HEK293 (cell line): ENCODE data around the gene CLMN.

Source experiments
- CTCF ChIA-PET: fragments of 350-600 bp; formaldehyde crosslinking; extraction: SDS; loops from one replicate; lab custom pipeline; 2021; ENCODE audit warnings: antibody characterized with exemption; lab: Yijun Ruan, JAX
- POLR2A ChIA-PET: fragments of 300-600 bp; formaldehyde crosslinking; extraction: SDS; loops from one replicate; lab custom pipeline; 2020; ENCODE audit warnings: antibody characterized with exemption, inconsistent platforms; lab: Yijun Ruan, JAX
- H3K27ac ChIP-seq: fragments of 200-500 bp; sonication (Bioruptor generic); 2 replicates; pipeline ENCODE4 v1.5.1; 2014; ENCODE audit warnings: low read depth, low read length, control low read depth, inconsistent platforms; ENCODE audit errors: extremely low read depth
- H3K36me3 ChIP-seq, 2 experiments: fragments of 200-500 bp in 1 of 2; sonication (Bioruptor generic) in 1 of 2; 1 replicate in 1 of 2; 2 replicates in 1 of 2; pipeline ENCODE4 v1.5.1; 2014 to 2017; ENCODE audit warnings: inconsistent platforms in 2 of 2, low read length in 2 of 2; ENCODE audit not compliant: control insufficient read depth in 2 of 2, insufficient read depth in 1 of 2
- H3K4me1 ChIP-seq: fragments of 200-500 bp; sonication (Bioruptor generic); 2 replicates; pipeline ENCODE4 v1.5.1; 2014; ENCODE audit warnings: mild to moderate bottlenecking, low read length, inconsistent platforms; ENCODE audit not compliant: control insufficient read depth, insufficient read depth
- H3K4me3 ChIP-seq: 2 replicates; pipeline ENCODE4 v1.5.1; 2011; ENCODE audit warnings: low read depth, mild to moderate bottlenecking, control low read depth, low read length, moderate library complexity
- H3K9me3 ChIP-seq: fragments of 200-500 bp; sonication (Bioruptor generic); 2 replicates; pipeline ENCODE4 v1.5.1; 2014; ENCODE audit warnings: low read depth, low read length, inconsistent platforms; ENCODE audit not compliant: control insufficient read depth, insufficient read depth
- HOXD13 ChIP-seq: sonication (generic); formaldehyde crosslinking; IDR thresholded peaks from 2 replicates; pipeline ENCODE4 v1.8.0; 2022; ENCODE audit warnings: missing genetic modification reagents, borderline replicate concordance
- KLF8 ChIP-seq: fragments of 450-650 bp; formaldehyde crosslinking; IDR thresholded peaks from 2 replicates; pipeline ENCODE4 v1.5.1; 2016; ENCODE audit warnings: missing biosample characterization, missing genetic modification characterization
- PRDM10 ChIP-seq: fragments of 450-650 bp; formaldehyde crosslinking; IDR thresholded peaks from 2 replicates; pipeline ENCODE4 v1.5.1; 2016; ENCODE audit warnings: missing biosample characterization, missing genetic modification characterization
- SP2 ChIP-seq: fragments of 450-650 bp; formaldehyde crosslinking; IDR thresholded peaks from 2 replicates; pipeline ENCODE4 v1.5.1; 2016; ENCODE audit warnings: missing biosample characterization, missing genetic modification characterization
- ZBTB17 ChIP-seq: fragments of 450-650 bp; formaldehyde crosslinking; IDR thresholded peaks from 2 replicates; pipeline ENCODE4 v1.5.1; 2016; ENCODE audit warnings: missing biosample characterization, missing genetic modification characterization
- ZBTB8A ChIP-seq: fragments of 450-650 bp; formaldehyde crosslinking; IDR thresholded peaks from 2 replicates; pipeline ENCODE4 v1.5.1; 2016; ENCODE audit warnings: missing biosample characterization, missing genetic modification characterization
- ZIC2 ChIP-seq: fragments of 450-650 bp; formaldehyde crosslinking; IDR thresholded peaks from 2 replicates; pipeline ENCODE4 v1.5.1; 2016; ENCODE audit warnings: missing biosample characterization, missing genetic modification characterization
- ZNF10 ChIP-seq: fragments of 450-650 bp; formaldehyde crosslinking; IDR thresholded peaks from 2 replicates; pipeline ENCODE4 v1.5.1; 2017; ENCODE audit warnings: missing biosample characterization, missing genetic modification characterization
- ZNF223 ChIP-seq: fragments of 450-650 bp; formaldehyde crosslinking; IDR thresholded peaks from 2 replicates; pipeline ENCODE4 v1.5.1; 2016; ENCODE audit warnings: missing biosample characterization, missing genetic modification characterization
- ZNF239 ChIP-seq: fragments of 450-650 bp; formaldehyde crosslinking; IDR thresholded peaks from 2 replicates; pipeline ENCODE4 v1.5.1; 2016; ENCODE audit warnings: missing biosample characterization, missing genetic modification characterization
- ZNF423 ChIP-seq: fragments of 450-650 bp; formaldehyde crosslinking; IDR thresholded peaks from 2 replicates; pipeline ENCODE4 v1.5.1; 2016; ENCODE audit warnings: missing biosample characterization, missing genetic modification characterization
- ZNF501 ChIP-seq: fragments of 450-650 bp; formaldehyde crosslinking; IDR thresholded peaks from 2 replicates; pipeline ENCODE4 v1.5.1; 2016; ENCODE audit warnings: missing biosample characterization, missing genetic modification characterization
- ZNF585B ChIP-seq: fragments of 450-650 bp; formaldehyde crosslinking; IDR thresholded peaks from 2 replicates; pipeline ENCODE4 v1.5.1; 2016; ENCODE audit warnings: missing biosample characterization, missing genetic modification characterization
- ZNF645 ChIP-seq: fragments of 450-650 bp; formaldehyde crosslinking; IDR thresholded peaks from 2 replicates; pipeline ENCODE4; 2016; ENCODE audit warnings: missing biosample characterization, missing genetic modification characterization
- TF ChIP-seq, protein P1 (sequence below): fragments of 450-650 bp; formaldehyde crosslinking; IDR thresholded peaks from 2 replicates; pipeline ENCODE4 v1.5.1; 2016; ENCODE audit warnings: missing biosample characterization, missing genetic modification characterization

Gene CLMN

DNA sequence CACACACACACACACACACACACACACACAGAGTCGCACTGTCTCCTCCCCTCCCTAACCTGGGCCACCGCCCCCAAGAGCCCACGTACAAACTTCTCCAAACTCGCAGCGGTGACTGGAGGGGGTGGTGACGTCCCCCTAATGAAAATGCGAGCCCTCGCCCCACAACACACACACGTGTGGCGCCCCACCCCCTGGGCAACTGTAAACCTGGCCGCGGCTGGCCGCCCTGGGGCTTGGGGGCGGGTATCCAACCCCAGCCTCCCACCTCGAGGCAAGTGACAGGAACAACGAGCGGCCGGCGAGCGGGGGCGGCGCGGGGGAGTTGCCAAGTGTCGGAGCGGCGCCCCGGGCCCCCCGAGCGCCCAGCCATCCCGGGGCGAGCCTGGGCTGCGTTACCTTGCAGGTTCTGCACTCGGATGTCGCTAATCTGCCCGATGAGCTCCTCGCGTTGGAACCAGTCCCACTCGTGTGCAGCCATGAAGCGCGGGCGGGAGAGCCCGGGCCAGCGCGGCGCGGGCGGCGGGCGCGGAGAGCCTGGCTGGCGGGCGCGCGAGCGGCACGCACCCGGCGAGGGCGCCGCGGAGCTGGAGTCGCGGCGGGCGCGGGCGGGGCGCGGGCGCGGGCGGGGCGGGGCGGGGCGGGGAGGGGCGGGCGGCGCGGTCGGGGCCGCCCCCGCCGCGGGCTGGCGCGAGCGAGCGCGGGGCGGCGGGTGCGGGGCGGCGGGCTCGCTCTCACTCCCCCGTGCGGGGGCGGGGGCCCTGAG is at the start of gene CLMN (continued):
- TF ChIP-seq KLF8: peak; percentile 72; the same call in 1 of the 2 replicates
- TF ChIP-seq ZNF239 (tag by site-specific recombination): no peak
- TF ChIP-seq ZNF423: 0 out of 2 replicates have a peak, but pooled peaks have one; percentile 13
- peak; percentile 83 for TF ChIP-seq ZIC2 (tag by site-specific recombination)
- TF ChIP-seq ZNF223 (tag by site-specific recombination): 0 out of 2 replicates have a peak, but pooled peaks have one; percentile 15
- no peak for TF ChIP-seq ZNF10 (tag by site-specific recombination)
- no peak for TF ChIP-seq HOXD13 (CRISPR knock-in tag)
- no peak for TF ChIP-seq ZNF501 (tag by site-specific recombination)
- peak; percentile 92 for TF ChIP-seq ZNF645 (tag by site-specific recombination)

DNA sequence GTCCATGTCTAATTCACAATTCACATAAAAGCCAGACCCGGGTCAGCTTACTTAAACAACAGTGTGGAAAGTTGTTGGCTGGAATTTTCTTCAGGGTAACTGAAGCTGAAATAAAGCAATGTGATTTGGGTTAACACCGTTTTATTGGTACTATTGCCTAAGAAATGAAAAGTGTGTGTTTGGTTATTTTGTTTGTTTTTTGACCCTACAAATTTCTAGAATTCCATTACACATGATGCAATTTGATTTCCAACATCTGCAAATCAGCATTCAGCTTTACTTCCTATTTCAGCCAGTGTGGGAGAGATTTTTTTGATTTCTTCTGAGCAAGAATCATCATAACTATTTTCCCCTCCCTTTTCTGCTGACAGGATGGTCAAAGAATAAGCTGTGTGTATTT is 45.7 kb upstream of the CLMN start:
- H3K27ac ChIP-seq: no peak overlapping the region
- H3K4me3 ChIP-seq: no peak overlapping the region
- ChIA-PET CTCF (no interaction called here), POLR2A (no interaction called here)
- no peaks in the 10 kb centered on the region for H3K9me3 ChIP-seq
- H3K36me3 ChIP-seq: no peaks in the 10 kb centered on the region
- no peak for TF ChIP-seq ZNF239 (tag by site-specific recombination)
- TF ChIP-seq ZBTB8A (tag by site-specific recombination): no peak
- TF ChIP-seq ZBTB17 (tag by site-specific recombination): 0 out of 2 replicates have a peak, but pooled peaks have one; percentile 22
- TF ChIP-seq SP2 (tag by site-specific recombination): no peak
- H3K4me1 ChIP-seq: peaks cover 4% of the 10 kb centered on the region; the same call in 1 of the 2 replicates

- no peak overlapping the region for H3K4me3 ChIP-seq
- H3K36me3 ChIP-seq: no peaks in the 10 kb centered on the region
- TF ChIP-seq, protein P1, sequence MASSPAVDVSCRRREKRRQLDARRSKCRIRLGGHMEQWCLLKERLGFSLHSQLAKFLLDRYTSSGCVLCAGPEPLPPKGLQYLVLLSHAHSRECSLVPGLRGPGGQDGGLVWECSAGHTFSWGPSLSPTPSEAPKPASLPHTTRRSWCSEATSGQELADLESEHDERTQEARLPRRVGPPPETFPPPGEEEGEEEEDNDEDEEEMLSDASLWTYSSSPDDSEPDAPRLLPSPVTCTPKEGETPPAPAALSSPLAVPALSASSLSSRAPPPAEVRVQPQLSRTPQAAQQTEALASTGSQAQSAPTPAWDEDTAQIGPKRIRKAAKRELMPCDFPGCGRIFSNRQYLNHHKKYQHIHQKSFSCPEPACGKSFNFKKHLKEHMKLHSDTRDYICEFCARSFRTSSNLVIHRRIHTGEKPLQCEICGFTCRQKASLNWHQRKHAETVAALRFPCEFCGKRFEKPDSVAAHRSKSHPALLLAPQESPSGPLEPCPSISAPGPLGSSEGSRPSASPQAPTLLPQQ (tag by site-specific recombination): no peak
- no peak for TF ChIP-seq ZNF585B (tag by site-specific recombination)
- no peak for TF ChIP-seq PRDM10 (tag by site-specific recombination)
- H3K27ac ChIP-seq: no peak overlapping the region
- ChIA-PET CTCF (interaction anchor here (0.6 kb wide), 1 partner anchor 113 kb away, joined by 3 read pairs; no protein-coding TSS in a partner anchor), POLR2A (no interaction called here)
- H3K4me1 ChIP-seq: peaks cover 4% of the 10 kb centered on the region; the same call in 1 of the 2 replicates
- no peaks in the 10 kb centered on the region for H3K9me3 ChIP-seq
Observed at GRCh38 chr14:95364481-95365209, 44.9 kb upstream of the CLMN start.
